HUDEP-2 (cell line): ENCODE measurements around the gene SH3PXD2B.

ENCODE experiments used
- DNase-seq, 76 experiments: peaks; one replicate each; lab custom pipeline; 2025; ENCODE audit not compliant: unreplicated experiment in 76 of 76; lab: John Stamatoyannopoulos, UW

The SH3PXD2B gene

DNA sequence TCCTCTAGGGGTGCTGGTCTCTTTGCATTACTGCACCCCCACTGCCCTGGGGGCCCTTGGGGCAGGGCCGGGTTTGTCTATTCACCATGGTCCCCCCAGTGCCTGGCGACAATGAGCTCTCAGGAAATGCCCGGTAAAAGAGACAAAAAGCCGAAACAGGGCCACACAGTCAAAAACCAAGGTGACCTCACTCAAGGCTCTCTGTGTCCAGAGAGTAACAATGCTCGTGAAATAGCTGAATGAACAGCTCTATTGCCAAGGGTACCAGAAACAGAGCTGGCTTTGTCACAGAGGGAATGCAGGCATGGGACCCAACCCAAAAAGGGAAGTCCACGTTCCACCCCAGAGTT lies 16.0 kb downstream of the SH3PXD2B start:
- no peak for DNase-seq

DNA sequence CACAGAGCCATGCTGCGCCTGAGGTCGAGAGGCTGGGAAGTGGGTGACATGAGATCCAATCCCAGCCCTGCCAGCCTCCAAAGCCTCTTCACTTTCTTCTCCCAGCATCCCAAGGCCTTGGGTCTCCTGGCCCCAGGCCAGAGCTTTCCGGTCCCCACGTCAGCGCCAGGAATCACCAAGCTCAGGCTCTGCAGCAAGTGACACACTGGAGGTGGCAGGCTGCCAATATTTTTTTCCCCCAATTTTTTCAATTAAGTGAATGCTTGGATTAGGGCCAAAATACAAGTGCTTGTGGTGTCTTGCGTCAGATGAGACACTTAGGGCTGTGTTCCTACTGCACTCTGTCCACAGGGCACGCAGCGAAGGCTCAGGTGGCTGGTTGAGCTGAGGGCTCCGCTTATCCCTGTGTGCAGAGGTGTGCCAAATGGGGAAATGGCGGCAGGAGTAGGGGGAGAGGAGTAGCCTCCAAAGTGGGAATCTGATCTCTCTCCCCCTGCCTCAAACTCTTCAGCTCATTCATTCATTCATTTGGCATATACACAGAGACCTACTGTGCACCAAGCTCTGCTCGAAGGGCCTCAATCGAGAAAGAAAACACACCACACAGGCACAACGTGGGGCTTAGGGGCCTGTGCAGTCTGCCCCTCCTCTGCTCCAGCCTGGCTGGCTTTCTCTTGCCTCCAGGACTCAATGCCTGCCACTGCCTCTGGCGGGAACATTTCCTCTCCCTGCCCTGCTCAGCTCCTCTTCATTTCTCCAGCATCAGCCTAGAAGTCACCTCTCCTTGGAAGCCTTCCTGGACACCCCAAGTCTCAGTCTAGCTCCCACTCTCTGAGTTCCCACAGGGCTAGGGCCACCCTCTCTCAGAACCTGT lies 16.6 kb downstream of the SH3PXD2B start:
- peak in 4 of 76 experiments; percentile 3 to 43 (median 22) for DNase-seq

DNA sequence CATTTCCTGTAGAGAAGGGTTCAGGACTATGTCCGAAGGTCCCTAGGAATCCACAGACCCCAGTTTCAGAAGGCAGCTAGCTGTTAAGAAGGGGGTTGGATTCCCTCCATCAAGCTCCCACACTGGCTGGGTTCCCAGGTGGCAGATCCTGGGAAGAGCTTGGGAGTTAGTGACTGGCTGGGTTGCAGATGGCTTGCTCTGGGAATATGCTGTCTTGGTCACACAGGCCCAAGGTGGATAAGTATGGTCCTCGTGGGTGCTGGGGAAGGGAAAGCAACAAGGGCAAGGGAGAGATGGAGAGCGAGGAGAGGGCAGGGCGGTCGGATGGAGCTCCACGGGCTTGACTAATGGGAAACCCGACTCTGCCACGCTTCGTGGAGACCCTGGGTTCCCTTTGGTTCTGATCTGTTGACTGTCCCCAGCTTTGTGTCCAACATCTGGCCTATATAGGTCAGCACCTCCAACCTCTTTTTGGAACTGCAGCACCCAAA lies 17.4 kb downstream of the SH3PXD2B start:
- DNase-seq = no peak

DNA sequence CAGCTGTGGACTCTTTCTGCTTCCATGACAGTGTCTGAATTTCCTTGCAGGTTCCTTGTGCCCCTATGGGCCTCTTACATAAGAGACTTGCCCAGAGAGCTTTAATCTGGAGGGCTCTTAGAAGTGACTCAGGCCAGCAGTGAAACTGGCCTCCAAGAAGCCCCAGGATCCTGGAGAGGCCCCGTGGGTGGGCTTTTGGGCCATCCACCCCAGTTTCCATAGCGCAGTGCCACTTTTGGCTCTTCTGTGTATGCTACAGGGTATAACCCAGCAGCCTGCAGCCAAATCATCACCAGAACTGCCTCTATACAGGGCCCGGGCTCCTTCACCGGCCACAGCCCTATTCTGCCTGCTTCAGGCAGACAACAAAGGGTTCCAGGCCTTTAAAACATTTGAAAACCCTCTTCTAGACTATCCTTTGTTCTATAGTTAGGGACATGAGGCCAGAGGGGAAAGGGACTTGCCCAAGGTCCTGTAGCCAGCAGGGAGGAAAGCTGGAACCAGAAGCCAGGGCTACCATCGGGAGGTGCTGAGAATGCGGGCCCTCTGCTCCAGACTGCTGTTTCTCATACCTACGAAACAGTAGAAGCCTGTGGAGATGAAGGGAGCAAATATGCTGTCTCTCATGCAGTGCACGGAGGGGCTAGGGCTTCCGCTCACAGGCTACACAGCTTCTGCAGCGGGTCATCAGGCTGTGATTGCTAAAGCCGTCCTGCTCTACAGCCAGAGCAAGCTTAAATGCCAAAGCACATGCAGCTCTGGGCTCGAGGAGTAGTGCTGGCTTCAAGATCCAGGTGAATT lies 18.0 kb downstream of the SH3PXD2B start:
- DNase-seq = no peak

DNA sequence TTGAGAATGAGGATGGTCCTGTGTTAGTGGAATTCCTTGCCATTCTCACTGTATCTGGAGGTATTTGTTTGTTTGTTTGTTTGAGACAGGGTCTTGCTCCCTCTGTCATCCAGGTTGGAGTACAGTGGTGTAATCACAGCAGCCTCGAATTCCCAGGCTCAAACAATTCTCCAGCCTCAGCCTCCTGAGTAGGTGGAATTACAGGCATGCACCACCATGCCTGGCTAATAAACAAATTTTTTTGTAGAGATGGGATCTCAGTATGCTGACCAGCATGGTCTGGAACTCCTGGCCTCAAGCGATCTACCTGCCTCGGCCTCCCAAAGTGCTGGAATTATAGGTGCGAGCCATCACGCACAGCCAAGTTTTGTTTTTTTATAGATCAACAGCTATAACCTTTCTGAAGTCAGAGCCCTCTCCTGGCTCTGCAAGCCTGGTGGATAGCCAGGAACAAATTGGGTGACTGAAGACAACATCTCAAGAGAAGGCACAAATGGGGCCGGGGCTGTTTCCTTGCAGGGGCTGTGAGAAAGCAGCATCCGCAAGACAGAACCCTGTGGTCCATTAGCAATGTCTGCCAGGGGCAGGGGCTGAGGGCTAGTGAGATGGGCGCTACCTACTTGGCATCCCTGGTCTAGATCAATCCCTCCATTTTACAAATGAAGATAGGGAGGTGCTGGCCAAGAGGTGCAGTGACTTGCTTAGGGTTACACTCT lies 18.8 kb downstream of the SH3PXD2B start:
- no peak for DNase-seq

DNA sequence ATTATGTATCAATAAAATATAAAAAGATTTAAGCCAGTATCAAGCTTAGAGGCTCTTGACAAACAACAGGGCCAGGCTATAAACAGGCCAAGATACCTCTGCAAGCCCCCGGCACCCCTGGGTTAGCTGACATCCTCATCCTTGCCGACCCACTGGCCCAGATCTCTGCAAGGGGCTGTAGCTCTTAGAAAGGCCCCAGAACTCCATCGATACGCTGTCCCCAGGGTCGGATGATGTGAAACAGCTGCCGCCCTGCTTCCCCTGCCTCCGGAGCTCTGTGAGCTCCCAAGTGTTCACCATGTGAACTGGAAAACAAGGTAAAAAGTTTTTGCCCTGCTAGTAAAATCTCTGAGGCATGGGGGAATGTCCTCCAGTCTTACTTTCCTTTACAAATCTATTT lies 20.1 kb downstream of the SH3PXD2B start:
- DNase-seq = no peak

DNA sequence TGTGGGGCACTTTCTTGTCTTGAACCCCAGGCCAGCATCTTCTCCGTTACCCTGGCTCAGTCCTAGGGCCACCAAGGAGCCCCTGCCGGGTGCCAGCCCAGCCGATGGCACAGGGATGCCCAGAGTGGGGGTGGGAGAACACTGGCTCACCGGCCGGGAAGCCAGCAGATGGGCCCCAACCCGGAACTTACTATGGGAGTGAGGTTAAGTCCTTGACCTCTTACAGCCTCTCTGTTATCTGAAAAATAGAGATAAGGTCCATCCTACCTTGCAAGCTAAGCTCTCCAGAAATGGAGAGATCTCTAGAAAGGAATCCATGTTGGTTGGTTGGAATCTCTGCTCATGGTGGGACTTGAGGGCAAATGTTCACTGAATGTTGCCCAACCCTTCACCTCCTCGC lies 20.8 kb downstream of the SH3PXD2B start:
- no peak for DNase-seq

DNA sequence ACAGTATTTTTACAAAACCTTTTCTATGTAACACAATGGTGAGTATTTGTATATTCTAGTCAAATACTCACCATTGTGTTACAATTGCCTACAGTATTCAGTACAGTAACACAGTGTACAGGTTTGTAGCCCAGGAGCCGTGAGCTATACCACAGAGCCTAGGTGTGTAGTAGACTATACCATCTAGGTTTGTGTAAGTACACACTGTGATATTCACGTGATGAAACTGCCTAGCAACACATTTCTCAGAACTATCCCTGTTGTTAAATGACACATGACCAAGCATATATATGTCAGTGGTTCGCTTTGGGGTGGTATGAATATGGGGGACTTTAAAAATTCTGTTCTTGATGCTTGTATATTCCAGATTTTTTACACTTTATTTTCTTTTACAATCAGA lies 21.3 kb downstream of the SH3PXD2B start:
- DNase-seq = no peak

DNA sequence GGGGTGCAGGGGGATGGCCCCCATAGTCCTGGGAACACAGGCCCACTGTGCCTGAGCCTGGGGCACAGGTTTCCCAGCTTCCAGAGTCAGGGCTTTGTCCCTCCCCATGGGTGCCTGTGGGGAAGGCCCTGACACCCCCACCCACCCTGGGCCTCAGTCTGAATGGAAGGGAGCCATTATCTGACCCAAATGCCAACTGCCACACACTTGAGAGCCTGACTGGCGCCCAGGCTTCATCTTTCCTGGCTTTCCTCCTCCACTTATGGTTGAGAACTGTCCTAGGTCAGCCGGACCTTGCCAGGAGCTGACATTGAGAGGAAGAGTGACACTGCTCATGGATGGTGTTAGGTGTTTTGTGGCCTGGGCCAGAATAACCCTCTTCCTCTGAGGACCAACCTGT lies 24.0 kb downstream of the SH3PXD2B start:
- no peak for DNase-seq

DNA sequence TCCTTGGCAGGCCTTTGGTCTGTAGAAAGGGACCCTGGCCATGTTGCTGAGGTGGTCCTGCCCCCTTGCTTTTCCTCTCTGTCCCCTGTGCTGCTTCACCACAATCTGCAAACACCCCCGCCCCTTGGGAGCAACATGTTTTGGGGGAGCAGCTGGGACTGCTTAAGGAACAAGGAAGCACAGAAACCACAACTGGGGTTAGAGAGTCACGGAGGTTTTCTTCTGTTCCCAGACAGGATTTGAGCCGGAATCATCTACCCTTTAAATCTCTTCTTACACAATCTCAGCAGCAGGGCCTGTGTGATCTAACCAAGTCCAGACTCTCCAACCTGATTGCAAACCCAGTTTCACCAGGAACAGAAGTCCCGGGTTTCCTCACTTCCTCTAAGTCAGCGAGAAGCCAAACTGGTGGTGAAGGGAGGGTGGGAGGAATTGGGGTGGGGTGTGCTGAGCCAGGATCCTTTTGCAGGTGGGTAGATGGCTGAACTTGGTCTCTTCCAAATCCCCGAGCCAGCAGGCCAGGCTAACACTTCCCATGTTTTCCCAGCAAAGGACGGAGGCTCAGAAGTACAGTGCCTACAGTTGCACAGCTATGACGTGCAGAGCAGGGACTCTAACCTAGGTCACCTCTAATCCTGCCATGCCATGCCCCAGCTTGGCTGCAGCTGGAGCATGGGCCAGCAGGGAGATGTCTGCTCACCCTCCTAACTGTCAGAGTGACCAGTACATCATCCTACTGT lies 25.0 kb downstream of the SH3PXD2B start:
- no peak for DNase-seq

DNA sequence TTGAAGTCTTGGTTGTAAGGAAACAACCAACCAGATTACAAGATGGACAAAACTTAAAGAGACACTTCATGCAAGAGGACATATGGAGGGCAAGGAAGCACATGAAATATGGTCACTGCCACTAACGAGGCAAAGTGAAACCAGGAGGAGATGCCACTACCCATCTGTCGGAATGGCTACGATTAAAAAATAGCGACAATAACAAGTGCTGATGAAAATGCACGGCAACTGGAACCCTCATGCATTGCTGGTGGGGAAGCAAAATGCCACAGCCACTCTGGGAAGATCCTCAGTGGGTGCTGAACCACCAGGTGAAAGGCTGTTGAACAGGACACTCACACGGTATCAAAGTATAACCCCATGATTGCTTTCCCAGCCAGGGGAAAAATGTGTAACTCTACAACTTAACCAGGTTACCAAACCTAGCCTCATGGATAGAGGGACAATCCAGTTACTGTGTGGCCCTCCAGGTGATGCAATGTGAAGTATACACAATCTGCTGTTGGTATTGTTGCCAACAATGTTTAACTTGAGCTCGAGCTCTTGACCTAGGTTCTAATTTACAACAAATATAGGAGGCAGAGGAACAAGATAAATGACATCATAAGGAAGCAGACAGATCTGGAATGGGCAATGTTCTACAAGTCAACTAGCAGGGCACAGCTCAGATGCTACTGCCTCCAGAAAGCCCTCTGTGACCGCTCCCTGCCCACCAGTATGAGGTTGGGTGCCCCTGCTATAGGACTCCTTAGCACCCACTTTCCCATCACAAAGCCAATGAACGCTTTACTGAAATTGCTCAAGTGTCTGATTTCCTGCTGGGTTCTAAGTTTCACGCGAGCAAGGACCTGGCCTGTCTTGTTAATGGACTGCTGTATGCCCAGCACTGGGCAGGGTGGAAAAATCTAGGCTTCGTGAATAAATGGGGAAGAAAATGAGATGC lies 25.8 kb downstream of the SH3PXD2B start:
- DNase-seq = no peak

DNA sequence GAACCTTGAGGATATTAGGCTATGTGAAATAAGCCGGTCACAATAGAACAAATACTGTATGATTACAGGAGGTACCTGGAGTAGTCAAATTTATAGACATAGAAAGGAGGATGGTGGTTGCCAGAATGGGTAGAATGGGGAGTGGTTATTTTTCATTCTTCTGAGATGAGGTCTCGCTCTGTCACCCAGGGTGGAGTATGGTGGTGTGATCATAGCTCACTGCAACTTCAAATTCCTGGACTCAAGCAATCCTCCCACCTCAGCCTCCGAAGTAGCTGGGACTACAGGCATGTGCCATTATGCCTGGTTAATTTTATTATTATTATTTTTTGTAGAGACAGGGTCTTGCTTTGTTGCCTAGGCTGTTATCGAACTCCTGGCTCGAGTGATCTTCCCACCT lies 27.1 kb downstream of the SH3PXD2B start:
- no peak for DNase-seq

DNA sequence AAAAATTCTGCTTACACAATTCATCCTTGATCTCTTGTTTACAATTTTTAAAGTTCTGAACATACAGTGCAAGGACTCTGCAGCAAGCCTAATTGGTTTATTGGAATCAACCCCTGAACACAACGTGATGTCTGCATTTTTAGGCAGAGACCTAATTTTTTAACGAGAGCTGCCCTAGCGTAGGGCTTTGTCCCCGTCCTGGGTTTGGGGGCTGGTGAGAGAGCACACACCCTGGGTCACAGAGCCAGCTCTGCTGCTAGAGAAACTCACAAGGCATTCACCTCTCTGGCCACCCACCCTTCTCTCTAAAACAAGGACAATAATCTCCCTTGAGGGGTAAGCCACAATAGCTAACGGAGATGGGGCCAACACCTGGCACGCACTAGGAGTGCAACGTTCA lies 28.2 kb downstream of the SH3PXD2B start:
- DNase-seq = no peak

DNA sequence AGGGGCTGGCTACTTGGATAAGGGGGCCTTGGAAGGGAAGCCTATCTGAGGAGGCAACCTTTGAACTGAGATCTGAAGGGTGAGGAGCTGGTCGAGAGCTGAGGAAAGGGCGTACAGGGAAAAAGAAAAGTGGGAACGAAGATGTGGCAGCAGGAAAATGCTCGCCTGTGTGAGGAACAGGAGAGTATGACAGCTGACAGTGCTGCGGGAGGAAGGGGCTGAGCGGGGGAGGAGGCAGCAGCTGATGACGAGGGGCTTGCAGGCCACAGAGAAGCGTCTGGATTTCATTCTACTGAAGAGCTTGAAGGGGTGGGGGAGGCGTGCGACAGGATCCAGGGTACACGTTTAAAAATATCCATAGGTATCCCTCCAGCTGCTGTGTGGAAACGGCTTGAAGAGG lies 28.9 kb downstream of the SH3PXD2B start:
- DNase-seq = no peak

DNA sequence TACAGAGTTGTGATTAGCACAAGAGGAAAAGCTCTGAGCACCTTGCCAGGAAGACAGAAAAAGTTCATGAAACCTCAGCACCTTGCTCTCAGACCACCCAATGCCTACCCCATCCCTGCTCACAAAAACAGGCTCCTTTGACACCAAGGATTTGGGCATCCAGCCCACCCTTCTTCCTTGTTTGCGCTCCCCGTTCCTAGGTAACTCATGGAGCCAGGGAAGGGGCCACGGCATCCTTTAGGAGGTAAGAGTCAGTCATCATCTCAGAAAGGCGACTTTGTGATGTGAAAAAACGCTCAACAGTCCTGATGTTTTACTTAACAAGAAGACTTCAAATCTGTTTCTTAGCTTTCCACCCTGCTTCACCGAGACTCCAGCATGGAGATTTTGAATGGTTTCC lies 29.5 kb downstream of the SH3PXD2B start:
- DNase-seq = no peak

DNA sequence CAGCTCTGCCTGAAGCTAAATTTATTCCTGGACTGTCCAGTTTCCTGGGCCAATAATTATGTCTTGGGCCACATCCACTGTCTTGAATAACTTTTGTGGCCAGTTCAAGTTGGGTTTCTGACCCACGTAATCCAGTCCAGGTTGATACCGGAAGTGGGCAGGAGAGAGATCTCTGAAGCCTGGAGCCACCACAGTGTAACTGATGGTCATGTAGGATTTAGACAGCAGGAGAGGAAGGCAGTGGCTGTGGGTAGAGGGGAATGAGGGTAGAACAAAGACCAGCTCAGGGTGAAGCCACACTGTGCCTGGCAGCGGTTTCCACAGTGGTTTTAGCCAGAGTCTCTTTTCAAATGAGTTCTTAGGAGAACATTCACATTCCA lies 30.2 kb downstream of the SH3PXD2B start:
- DNase-seq = no peak

DNA sequence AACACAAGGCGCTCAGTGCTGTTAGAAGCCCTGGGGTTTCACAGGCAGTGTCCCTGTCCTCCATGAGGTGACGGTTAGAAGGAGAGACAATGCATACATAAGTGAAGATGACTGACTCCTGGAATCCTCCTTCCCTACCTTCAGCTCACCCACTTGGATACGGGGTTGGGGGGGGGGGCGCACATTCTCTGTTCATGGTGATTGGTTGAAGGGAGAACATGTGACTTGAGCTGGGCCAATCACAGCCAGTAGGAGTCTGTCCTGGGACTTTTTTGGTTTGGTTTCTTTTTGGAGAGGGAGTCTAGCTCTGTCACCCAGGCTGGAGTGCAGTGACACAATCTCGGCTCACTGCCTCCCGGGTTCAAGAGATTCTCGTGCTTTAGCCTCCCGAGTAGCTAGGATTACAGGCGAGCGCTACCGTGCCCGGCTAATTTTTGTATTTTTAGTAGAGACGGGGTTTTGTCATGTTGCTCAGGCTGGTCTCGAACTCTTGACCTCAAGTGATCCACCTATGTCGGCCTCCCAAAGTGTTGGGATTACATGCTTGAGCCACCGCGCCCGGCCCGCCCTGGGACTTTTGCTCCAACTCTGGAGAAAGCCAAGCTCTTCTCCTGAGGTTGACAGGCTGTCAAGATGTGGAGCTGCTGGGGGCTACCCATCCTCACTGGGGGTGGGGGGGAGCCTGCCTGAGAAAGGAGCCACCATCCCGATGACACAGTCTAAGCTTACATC lies 30.8 kb downstream of the SH3PXD2B start:
- no peak for DNase-seq

DNA sequence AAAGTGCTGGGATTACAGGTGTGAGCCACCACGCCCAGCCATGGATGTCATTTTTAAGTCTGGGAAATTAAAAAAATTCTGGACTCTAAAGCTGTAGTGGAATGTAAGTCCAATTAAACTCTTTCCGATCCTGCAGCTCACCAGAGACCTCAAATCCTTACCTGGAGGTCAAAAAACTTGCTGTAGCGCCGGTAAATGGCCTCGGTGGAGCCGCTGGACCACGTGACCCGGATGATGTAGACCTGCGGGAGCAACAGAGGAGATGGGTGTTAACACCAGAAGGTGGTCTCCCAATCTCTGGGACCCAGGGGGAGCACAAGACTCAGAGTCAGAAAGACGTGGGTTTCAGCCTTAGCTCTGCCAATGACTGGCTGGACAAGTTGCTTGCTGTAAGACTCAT lies 32.1 kb downstream of the SH3PXD2B start:
- no peak for DNase-seq

DNA sequence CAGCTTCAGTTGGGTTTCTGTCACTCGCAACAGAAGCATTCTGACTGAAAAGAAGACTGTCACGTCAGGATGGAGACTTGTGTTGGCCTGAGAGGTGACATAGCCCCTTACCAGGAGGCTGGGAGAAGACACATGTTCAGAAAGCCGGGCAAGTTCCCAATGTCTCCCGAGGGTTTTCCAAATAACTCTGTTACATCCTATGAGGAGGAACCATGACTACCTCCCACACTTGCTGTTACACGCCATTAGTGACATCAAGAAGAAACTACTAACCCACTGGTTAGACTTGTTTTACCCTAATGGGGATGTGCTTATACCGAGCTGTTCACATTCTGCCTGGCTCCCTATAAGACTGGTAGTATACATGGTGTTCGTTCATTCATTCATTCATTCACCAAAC lies 33.3 kb downstream of the SH3PXD2B start:
- DNase-seq = no peak
